Right cardiac atrium (tissue), 5 donors: ENCODE data around the gene CCDC57. TPM values are rescaled to one million over a fixed set of nuclear protein-coding genes. Genes with fewer than 3 reads are reported as not detected.

Source experiments
- ATAC-seq, 2 donors: fragments of 200-7000 bp; cut with Tn5 transposase; one replicate each; pipeline versions ENCODE4 v1.8.0 to v1.9.1; 2020; ENCODE audit warnings: moderate library complexity in 2 of 2, mild to moderate bottlenecking in 1 of 2
- DNase-seq, 3 donors: peaks; one replicate each; pipeline ENCODE4 v3.0.0-alpha.2; 2020
- H3K27ac ChIP-seq: one replicate; pipeline ENCODE4 v1.5.1; 2013; ENCODE audit warnings: mild to moderate bottlenecking, low read length, control low read depth, moderate library complexity
- H3K27me3 ChIP-seq: one replicate; pipeline ENCODE4 v1.6.1; 2013; ENCODE audit not compliant: control insufficient read depth, insufficient read depth
- H3K4me1 ChIP-seq: one replicate; pipeline ENCODE4 v1.6.1; 2013; ENCODE audit warnings: low read length; ENCODE audit not compliant: control insufficient read depth, insufficient read depth
- H3K4me3 ChIP-seq: one replicate; pipeline ENCODE4 v1.5.1; 2013; ENCODE audit warnings: low read length, control low read depth
- H3K9me3 ChIP-seq: one replicate; pipeline ENCODE4 v1.6.1; 2013; ENCODE audit warnings: low read length; ENCODE audit not compliant: control insufficient read depth
- WGBS: extraction: QIAGEN DNeasy Blood & Tissue Kit; methylation state at CpG from one replicate; pipeline ENCODE4 v1.1.7; 2013; 5-methylcytosine and 5-hydroxymethylcytosine counted together
- intact Hi-C, 4 donors: fragments of 100-400 bp; cut with DNase I; formaldehyde crosslinking; loops; one replicate each; pipeline versions ENCODE4 v1.11.0 to v1.14.0; 2022 to 2023
- polyA plus RNA-seq: library from polyadenylated mRNA; stranded (reverse); fragments of 200-250 nt; gene quantifications from one replicate; pipeline ENCODE4 v1.2.3, GENCODE V29; 2013
- total RNA-seq, 4 donors: library from RNA; stranded (reverse); fragmentation: NEBNext Ultra II Directional; extraction: Animal tissue kit (Norgen Biotek cat#: 25700); gene quantifications; one replicate each; pipeline ENCODE4 v1.2.1, GENCODE V29; 2021
- donor health status: healthy with polysubstance abuse.
- donor health status: DM: no; HTN: yes; CAD: no.
- donor health status: DM: no; HTN: no; CAD: no.
- donor health status: DM: no; HTN: yes; CAD: no; lungs with severe emphysema.
- donor health status: DM: yes; HTN: yes; CAD: no.

The CCDC57 gene
- total and polyA plus RNA-seq, 5 donors, result 12.1 to 17.3 (median 16.2) TPM

DNA sequence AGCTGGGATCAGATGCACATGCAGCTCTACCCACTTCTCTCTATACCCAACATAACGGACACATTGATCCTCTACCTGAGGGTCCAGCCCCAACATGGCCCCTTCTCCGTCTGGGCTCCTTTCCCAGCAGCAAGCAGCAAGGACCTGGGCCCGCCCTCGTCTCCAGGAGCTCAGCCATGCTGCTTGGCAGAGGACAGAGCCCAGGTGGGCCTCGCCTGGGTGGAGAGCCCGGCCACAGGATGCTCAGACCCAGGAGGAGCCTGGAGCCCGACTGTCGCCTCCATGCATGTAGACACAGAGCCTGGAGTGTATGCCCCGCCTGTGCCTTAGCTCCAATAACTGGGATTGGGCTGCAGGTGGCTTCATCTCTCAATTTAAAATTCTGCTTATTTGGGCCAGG, 57.0 kb downstream of the CCDC57 start:
- H3K4me3 ChIP-seq, result no peak overlapping the region
- WGBS, result 94% methylated on average over 9 of the region's 9 CpGs
- no peak for DNase-seq
- ATAC-seq, result no peak
- H3K4me1 ChIP-seq, result no peaks in the 10 kb centered on the region
- intact Hi-C loops, result loop anchor here in 2 of 4 donors (2.0 kb wide), 1 partner anchor 125 kb away; the partner anchor contains the start of gene RAC3 (in 2 of the 2)
- H3K27me3 ChIP-seq, result no peaks in the 10 kb centered on the region
- H3K27ac ChIP-seq, result no peak overlapping the region
- no peaks in the 10 kb centered on the region for H3K9me3 ChIP-seq

DNA sequence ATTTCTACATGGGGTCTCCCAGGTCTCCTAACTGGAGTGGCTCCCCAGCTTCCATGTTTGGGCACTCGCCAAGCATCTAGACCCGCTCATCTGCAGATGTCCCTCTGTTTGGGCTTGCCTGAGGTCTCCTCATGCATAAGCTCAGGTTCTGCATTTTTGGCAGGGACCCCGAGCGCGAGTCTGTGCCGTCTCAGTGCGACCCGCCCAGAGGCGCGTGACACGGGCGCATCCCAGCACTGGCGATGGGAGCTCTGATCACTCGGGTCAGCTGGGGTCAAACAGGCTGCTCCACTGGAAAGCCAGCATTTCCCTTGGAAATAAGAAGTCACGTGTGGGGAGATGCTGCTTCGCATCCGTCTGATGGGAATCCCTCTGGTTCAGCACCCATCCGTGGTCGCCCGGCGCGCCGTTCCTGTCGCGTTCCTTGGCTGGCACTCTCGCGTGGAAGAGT, 57.7 kb downstream of the CCDC57 start:
- Histone ChIP-seq H3K27me3 (no peaks in the 10 kb centered on the region), H3K4me1 (no peaks in the 10 kb centered on the region), H3K9me3 (no peaks in the 10 kb centered on the region), H3K4me3 (no peak overlapping the region), H3K27ac (no peak overlapping the region)
- ATAC-seq, result no peak
- DNase-seq, result peak in 1 of 3 donors; percentile 51
- intact Hi-C loops, result loop anchor here in 3 of 4 donors (2.0 to 5.0 kb wide), 2 partner anchors 124 to 128 kb away; partner anchors contain the start of gene RAC3 (in 2 of the 3)
- 90% methylated on average over 27 of the region's 27 CpGs for WGBS

- 53% methylated on average over 16 of the region's 16 CpGs for WGBS
- Histone ChIP-seq H3K9me3 (no peaks in the 10 kb centered on the region), H3K4me1 (no peaks in the 10 kb centered on the region), H3K4me3 (no peak overlapping the region), H3K27me3 (no peaks in the 10 kb centered on the region), H3K27ac (no peak overlapping the region)
- intact Hi-C loops, result loop anchor here (2.0 to 5.0 kb wide), 3 partner anchors 121 to 127 kb away; partner anchors contain the start of gene RAC3 (in 2 of the 4)
- ATAC-seq, result peak; percentile 88 to 90
- DNase-seq, result peak; percentile 76 to 92 (median 90)
Observed at GRCh38 chr17:82153745-82154375, 58.8 kb downstream of the CCDC57 start.

- intact Hi-C loops, result loop anchor here in 2 of 4 donors (2.0 to 5.0 kb wide), 2 partner anchors 120 to 126 kb away; no protein-coding TSS in a partner anchor
- Histone ChIP-seq H3K27ac (no peak overlapping the region), H3K27me3 (no peaks in the 10 kb centered on the region), H3K9me3 (no peaks in the 10 kb centered on the region), H3K4me1 (no peaks in the 10 kb centered on the region), H3K4me3 (no peak overlapping the region)
- no peak for DNase-seq
- 87% methylated on average over 6 of the region's 6 CpGs for WGBS
- no peak for ATAC-seq
Observed at GRCh38 chr17:82153295-82153691, 59.3 kb downstream of the CCDC57 start.

DNA sequence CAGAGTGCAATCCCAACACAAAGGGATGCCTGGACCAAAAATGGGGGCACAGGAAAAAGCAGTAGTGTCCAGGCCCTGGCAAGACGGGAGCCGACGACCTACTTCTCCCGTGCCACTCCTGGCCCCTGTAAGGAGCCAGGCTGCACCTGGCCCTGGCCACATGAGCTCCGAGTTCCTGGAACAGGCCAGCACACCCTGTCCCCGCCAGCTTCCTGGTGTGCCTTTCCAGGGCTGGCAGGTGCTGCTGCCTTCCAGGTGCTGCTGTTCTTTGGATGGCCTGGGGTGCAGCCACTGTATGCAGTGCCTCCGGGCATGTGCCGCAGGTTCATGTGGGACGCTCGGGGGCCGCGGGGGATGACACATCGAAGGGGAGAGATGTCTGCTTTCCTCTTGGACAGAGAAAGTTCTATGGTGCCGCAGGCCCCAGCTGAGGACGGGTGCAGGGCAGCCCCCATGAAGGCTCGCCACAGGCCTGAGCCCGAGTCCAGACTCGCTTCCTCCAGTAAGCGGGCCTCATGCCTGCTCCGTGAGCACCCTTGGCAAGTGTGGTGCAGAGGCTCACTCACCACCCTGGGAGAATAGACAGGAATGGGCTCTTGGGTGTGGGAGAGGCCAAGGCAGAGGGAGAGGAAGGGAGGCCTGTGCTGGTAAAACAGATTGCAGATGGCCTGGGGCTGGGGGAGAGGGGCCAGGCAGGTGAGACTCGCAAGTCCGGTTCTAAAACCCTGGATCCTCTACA, 59.9 kb downstream of the CCDC57 start:
- DNase-seq (no peak), ATAC-seq (no peak)
- Histone ChIP-seq H3K27ac (no peak overlapping the region), H3K4me1 (no peaks in the 10 kb centered on the region), H3K9me3 (no peaks in the 10 kb centered on the region), H3K4me3 (no peak overlapping the region), H3K27me3 (no peaks in the 10 kb centered on the region)
- 88% methylated on average over 22 of the region's 22 CpGs for whole genome bisulfite sequencing
- intact Hi-C loops, result loop anchor here in 2 of 4 donors (2.0 to 5.0 kb wide), 2 partner anchors 120 to 125 kb away; no protein-coding TSS in a partner anchor

- ATAC-seq (no peak), DNase-seq (no peak)
- Histone ChIP-seq H3K27ac (no peak overlapping the region), H3K9me3 (no peaks in the 10 kb centered on the region), H3K27me3 (no peaks in the 10 kb centered on the region), H3K4me1 (no peaks in the 10 kb centered on the region), H3K4me3 (no peak overlapping the region)
- intact Hi-C loops, result loop anchor here in 2 of 4 donors (2.0 to 5.0 kb wide), 2 partner anchors 119 to 125 kb away; no protein-coding TSS in a partner anchor
- 89% methylated on average over 5 of the region's 5 CpGs for WGBS
Observed at GRCh38 chr17:82152114-82152513, 60.5 kb downstream of the CCDC57 start.

DNA sequence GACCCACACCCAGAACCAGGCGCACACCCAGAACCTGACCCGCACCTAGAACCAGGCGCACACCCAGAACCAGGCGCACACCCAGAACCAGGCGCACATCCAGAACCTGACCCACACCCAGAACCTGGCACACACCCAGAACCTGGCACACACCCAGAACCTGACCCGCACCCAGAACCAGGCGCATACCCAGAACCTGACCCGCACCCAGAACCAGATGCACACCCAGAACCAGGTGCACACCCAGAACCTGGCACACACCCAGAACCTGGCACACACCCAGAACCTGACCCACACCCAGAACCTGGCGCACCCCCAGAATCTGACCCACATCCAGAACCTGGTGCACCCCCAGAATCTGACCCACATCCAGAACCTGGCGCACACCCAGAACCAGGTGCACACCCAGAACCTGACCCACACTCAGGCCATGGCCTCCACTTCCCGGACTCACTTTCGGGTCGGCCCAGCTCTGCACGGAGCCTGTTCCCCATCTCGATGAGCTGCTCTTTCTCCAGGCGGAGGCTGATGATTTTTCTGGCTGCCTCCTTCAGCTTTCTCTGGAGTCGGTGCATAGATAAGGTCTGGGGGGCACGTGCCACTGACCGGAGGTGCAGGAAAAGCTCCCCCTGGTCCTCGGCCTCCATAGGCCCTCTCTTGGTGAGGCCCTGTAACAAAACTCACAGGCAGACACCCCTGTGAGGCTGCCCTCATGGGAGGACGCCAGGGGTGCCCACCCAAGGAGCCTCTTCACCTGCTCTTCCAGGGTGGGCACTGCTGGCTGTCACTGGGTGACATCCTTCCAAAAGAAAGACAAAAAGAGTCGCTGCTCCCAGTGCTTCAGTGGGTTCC, 61.3 kb downstream of the CCDC57 start:
- H3K27ac ChIP-seq, result no peak overlapping the region
- 88% methylated on average over 22 of the region's 22 CpGs for WGBS
- no peaks in the 10 kb centered on the region for H3K4me1 ChIP-seq
- H3K27me3 ChIP-seq, result no peaks in the 10 kb centered on the region
- H3K9me3 ChIP-seq, result no peaks in the 10 kb centered on the region
- no peak for DNase-seq
- H3K4me3 ChIP-seq, result no peak overlapping the region
- intact Hi-C loops, result loop anchor here in 1 of 4 donors (5.0 kb wide), 1 partner anchor 124 kb away; no protein-coding TSS in a partner anchor
- no peak for ATAC-seq

DNA sequence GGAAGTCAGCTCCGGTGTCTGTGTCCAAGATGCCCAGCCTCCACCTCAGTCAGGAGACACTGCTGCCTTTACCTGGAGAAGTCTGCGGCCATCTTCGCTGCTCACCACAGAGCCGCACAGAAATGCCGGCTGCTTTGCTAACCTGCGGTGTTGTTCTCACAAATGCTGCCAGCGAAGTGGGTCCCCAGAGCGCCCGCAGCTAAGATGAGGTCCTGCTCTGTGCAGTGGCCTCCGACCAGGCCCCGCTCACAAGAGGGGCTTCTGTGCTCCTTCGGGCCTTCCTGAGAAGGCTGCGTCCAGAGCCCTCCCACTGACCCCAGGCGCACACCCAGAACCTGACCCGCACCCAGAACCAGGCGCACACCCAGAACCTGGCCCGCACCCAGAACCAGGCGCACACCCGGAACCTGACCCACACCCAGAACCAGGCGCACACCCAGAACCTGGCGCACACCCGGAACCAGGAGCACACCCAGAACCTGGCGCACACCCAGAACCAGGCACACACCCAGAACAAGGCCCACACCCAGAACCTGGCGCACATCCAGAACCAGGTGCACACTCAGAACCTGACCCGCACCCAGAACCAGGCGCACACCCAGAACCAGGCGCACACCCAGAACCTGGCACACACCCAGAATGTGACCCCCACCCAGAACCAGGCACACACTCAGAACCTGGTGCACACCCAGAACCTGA, 63.1 kb downstream of the CCDC57 start:
- DNase-seq, result no peak

GRCh38 chr17:82148997-82149396, 63.6 kb downstream of the CCDC57 start:
- Histone ChIP-seq H3K4me1 (no peaks in the 10 kb centered on the region), H3K27me3 (no peaks in the 10 kb centered on the region), H3K4me3 (no peak overlapping the region), H3K9me3 (no peaks in the 10 kb centered on the region), H3K27ac (no peak overlapping the region)
- ATAC-seq, result no peak
- intact Hi-C loops, result no loop called here
- DNase-seq, result no peak
- 89% methylated on average over 2 of the region's 2 CpGs for WGBS

More for the DNA sequence above, 63.1 kb downstream of the CCDC57 start:
- no peak for ATAC-seq
- Histone ChIP-seq H3K4me1 (no peaks in the 10 kb centered on the region), H3K27me3 (no peaks in the 10 kb centered on the region), H3K9me3 (no peaks in the 10 kb centered on the region), H3K27ac (no peak overlapping the region), H3K4me3 (no peak overlapping the region)
- intact Hi-C loops, result loop anchor here in 1 of 4 donors (5.0 kb wide), 1 partner anchor 122 kb away; no protein-coding TSS in a partner anchor
- WGBS, result 92% methylated on average over 27 of the region's 27 CpGs

- H3K4me3 ChIP-seq, result no peak overlapping the region
- H3K27ac ChIP-seq, result no peak overlapping the region
- ATAC-seq, result no peak
- H3K27me3 ChIP-seq, result no peaks in the 10 kb centered on the region
- intact Hi-C loops, result no loop called here
- no peak for DNase-seq
- no peaks in the 10 kb centered on the region for H3K9me3 ChIP-seq
- WGBS, result 100% methylated on average over 1 of the region's 1 CpG
- H3K4me1 ChIP-seq, result no peaks in the 10 kb centered on the region
Observed at GRCh38 chr17:82148011-82148410, 64.6 kb downstream of the CCDC57 start.
